Stimulated activated CD8-positive, alpha-beta memory T cell treated with anti-CD3 and anti-CD28 coated beads, Interleukin-15, amount 100 ng/mL, for 48 hours (primary cell): Measurements from ENCODE around the gene DOCK1.
"Not testable (repeated sequence)": the region's sequence is repeated elsewhere in the genome, so short reads cannot be mapped to it uniquely, and the experiment has no call there.

Experiments
- DNase-seq, 2 donors: peaks; one replicate each; pipeline ENCODE4 v3.0.0-alpha.2; 2020; ENCODE audit warnings: low read depth in 2 of 2

The DOCK1 gene

GRCh38 chr10:126924915-126925300, 19.7 kb downstream of the DOCK1 start:
- no peak for DNase-seq

- no peak for DNase-seq
Measured at GRCh38 chr10:126926568-126926967, 21.3 kb downstream of the DOCK1 start.

- DNase-seq: no peak
Measured at GRCh38 chr10:126927799-126928198, 22.6 kb downstream of the DOCK1 start.

GRCh38 chr10:126928274-126928673, 23.0 kb downstream of the DOCK1 start:
- DNase-seq: no peak

GRCh38 chr10:126929391-126929790, 24.2 kb downstream of the DOCK1 start:
- DNase-seq: no peak

- DNase-seq: no peak
Measured at GRCh38 chr10:126930131-126930882, 25.1 kb downstream of the DOCK1 start.

GRCh38 chr10:126930883-126931503, 25.8 kb downstream of the DOCK1 start:
- DNase-seq: no peak

- no peak for DNase-seq
Measured at GRCh38 chr10:126931544-126931943, 26.3 kb downstream of the DOCK1 start.

- DNase-seq: no peak
Measured at GRCh38 chr10:126932516-126932915, 27.3 kb downstream of the DOCK1 start.

- no peak for DNase-seq
Measured at GRCh38 chr10:126933116-126933515, 27.9 kb downstream of the DOCK1 start.

- no peak for DNase-seq
Measured at GRCh38 chr10:126935263-126935946, 30.2 kb downstream of the DOCK1 start.

- no peak for DNase-seq
Measured at GRCh38 chr10:126937026-126937425, 31.8 kb downstream of the DOCK1 start.

GRCh38 chr10:126938121-126938520, 32.9 kb downstream of the DOCK1 start:
- DNase-seq: not testable (repeated sequence)

GRCh38 chr10:126939706-126940105, 34.5 kb downstream of the DOCK1 start:
- DNase-seq: no peak

GRCh38 chr10:126940670-126941310, 35.6 kb downstream of the DOCK1 start:
- no peak for DNase-seq

- DNase-seq: no peak
Measured at GRCh38 chr10:126944191-126944590, 39.0 kb downstream of the DOCK1 start.

GRCh38 chr10:126945351-126946030, 40.3 kb downstream of the DOCK1 start:
- no peak for DNase-seq

- DNase-seq: no peak
Measured at GRCh38 chr10:126946746-126947145, 41.5 kb downstream of the DOCK1 start.

- no peak for DNase-seq
Measured at GRCh38 chr10:126948355-126949160, 43.3 kb downstream of the DOCK1 start.

GRCh38 chr10:126949161-126949503, 43.9 kb downstream of the DOCK1 start:
- DNase-seq: no peak
